Psoas muscle (tissue), 8 donors: ENCODE data around the gene CAMK1D. TPM values are rescaled to one million over a fixed set of nuclear protein-coding genes. Genes with fewer than 3 reads are reported as not detected.

Experiments
- ATAC-seq, 4 donors: fragments of 200-7000 bp; cut with Tn5 transposase; one replicate each; pipeline ENCODE4 v1.9.1; 2020; ENCODE audit warnings: moderate library complexity in 3 of 4, mild to moderate bottlenecking in 2 of 4
- DNase-seq, 2 donors: peaks; one replicate each; pipeline ENCODE4 v3.0.0-alpha.2; 2020
- H3K27ac ChIP-seq: fragments of 200-600 bp; one replicate; pipeline ENCODE4 v1.8.0; 2022
- H3K27me3 ChIP-seq, 3 donors: fragments of 200-600 bp in 1 of 3; one replicate each; pipeline versions ENCODE4 v1.6.1 to v1.8.0; 2013 to 2022; ENCODE audit warnings: low read length in 2 of 3, mild to moderate bottlenecking in 2 of 3, moderate library complexity in 1 of 3; ENCODE audit not compliant: insufficient read depth in 3 of 3
- H3K36me3 ChIP-seq, 2 donors: fragments of 200-600 bp in 1 of 2; one replicate each; pipeline versions ENCODE4 v1.6.1 to v1.8.0; 2013 to 2022; ENCODE audit warnings: low read depth in 1 of 2, mild to moderate bottlenecking in 1 of 2, moderate library complexity in 1 of 2; ENCODE audit not compliant: insufficient read depth in 1 of 2
- H3K4me1 ChIP-seq: fragments of 200-600 bp; one replicate; pipeline ENCODE4 v1.8.0; 2022
- H3K4me3 ChIP-seq: fragments of 200-600 bp; one replicate; pipeline ENCODE4 v1.8.0; 2022; ENCODE audit warnings: mild to moderate bottlenecking
- H3K9me3 ChIP-seq: fragments of 200-600 bp; one replicate; pipeline ENCODE4 v1.8.0; 2022
- CTCF ChIP-seq: fragments of 200-600 bp; IDR thresholded peaks from one replicate; pipeline ENCODE4 v1.8.0; 2022; ENCODE audit warnings: antibody characterized with exemption
- WGBS, 3 donors: extraction: QIAGEN DNeasy Blood & Tissue Kit; methylation state at CpG; one replicate each; pipeline versions ENCODE4 v1.1.6 to v1.1.7; 2013; 5-methylcytosine and 5-hydroxymethylcytosine counted together
- intact Hi-C, 2 donors: fragments of 100-400 bp; cut with DNase I; formaldehyde crosslinking; loops; one replicate each; pipeline versions ENCODE4 v1.11.0 to v1.14.2; 2022
- polyA plus RNA-seq, 3 donors: library from polyadenylated mRNA; stranded (reverse); fragments of 200-250 nt; gene quantifications; one replicate each; pipeline ENCODE4 v1.2.3, GENCODE V29; 2013
- total RNA-seq, 4 donors: library from RNA; stranded (reverse); fragmentation: NEBNext Ultra II Directional in 2 of 4; extraction: Animal tissue kit (Norgen Biotek cat#: 25700) in 2 of 4; gene quantifications; one replicate each; pipeline versions ENCODE4 v1.2.1 to v1.2.4, GENCODE V29; 2021 to 2023
- donor health status: healthy with polysubstance abuse.
- donor health status: DM: no; HTN: no; CAD: no; lungs with moderate emphysema.
- donor health status: Bipolar disorder and iron deficiency.
- donor health status: healthy.
- donor health status: DM: yes; HTN: yes; CAD: no.
- donor health status: DM: no; HTN: no; CAD: no.
- donor health status: DM: no; HTN: no; CAD: no.
- donor health status: DM: yes; HTN: yes; CAD: no.

The CAMK1D gene
- total and polyA plus RNA-seq, 7 donors: 0.39 to 1.8 (median 0.53) TPM

- no peak for TF ChIP-seq CTCF
- ATAC-seq: no peak
- no peak for DNase-seq
- no peaks in the 10 kb centered on the region for H3K36me3 ChIP-seq
- H3K27ac ChIP-seq: no peak overlapping the region
- 45 to 61% (median 46%) methylated on average over 12 of the region's 12 CpGs for WGBS, 3 donors
- no peak overlapping the region for H3K4me3 ChIP-seq
- intact Hi-C loops: loop anchor here in 1 of 2 donors (10.0 kb wide), 1 partner anchor 288 kb away; no protein-coding TSS in a partner anchor
- H3K9me3 ChIP-seq: no peaks in the 10 kb centered on the region
- H3K27me3 ChIP-seq: peaks cover 0 to 3% (median 0%) of the 10 kb centered on the region in 3 donors
- no peaks in the 10 kb centered on the region for H3K4me1 ChIP-seq
Observed at GRCh38 chr10:12787297-12787696, 437.9 kb downstream of the CAMK1D start.

DNA sequence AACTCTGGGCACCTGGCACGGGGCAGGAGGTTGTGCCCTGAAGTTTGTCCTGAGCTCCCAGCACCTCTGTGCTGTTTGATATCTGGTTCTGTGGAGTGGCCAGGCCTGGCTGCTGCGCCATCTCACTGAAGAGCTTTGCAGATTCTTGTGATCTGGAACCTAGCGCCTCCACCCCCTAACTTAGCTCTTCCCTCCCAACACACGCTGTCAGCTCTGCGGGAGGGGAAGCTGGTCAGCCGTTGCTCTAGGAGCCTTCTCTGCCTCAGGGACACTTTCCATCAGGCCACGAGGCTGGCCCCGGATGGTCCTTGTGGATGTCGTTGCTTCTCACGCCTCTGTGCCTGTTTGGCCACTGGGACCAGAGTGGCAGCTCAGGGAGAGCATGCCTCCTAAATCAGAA lies 438.9 kb downstream of the CAMK1D start:
- TF ChIP-seq CTCF: no peak
- Histone ChIP-seq H3K36me3 (no peaks in the 10 kb centered on the region), H3K27ac (no peak overlapping the region), H3K27me3 (peaks cover 0 to 2% (median 0%) of the 10 kb centered on the region in 3 donors), H3K9me3 (no peaks in the 10 kb centered on the region), H3K4me3 (no peak overlapping the region), H3K4me1 (no peaks in the 10 kb centered on the region)
- ATAC-seq: no peak
- 82 to 87% (median 84%) methylated on average over 10 of the region's 10 CpGs for WGBS, 3 donors
- no peak for DNase-seq
- intact Hi-C loops: loop anchor here in 1 of 2 donors (10.0 kb wide), 1 partner anchor 287 kb away; no protein-coding TSS in a partner anchor

- H3K4me3 ChIP-seq: no peak overlapping the region
Observed at GRCh38 chr10:12790270-12790669, 440.9 kb downstream of the CAMK1D start.

GRCh38 chr10:12791728-12792127 lies 442.4 kb downstream of the CAMK1D start:
- intact Hi-C loops: no loop called here
- Histone ChIP-seq H3K27me3 (no peaks in the 10 kb centered on the region), H3K27ac (no peak overlapping the region), H3K4me3 (no peak overlapping the region), H3K36me3 (no peaks in the 10 kb centered on the region), H3K4me1 (no peaks in the 10 kb centered on the region), H3K9me3 (no peaks in the 10 kb centered on the region)
- ATAC-seq: no peak
- whole genome bisulfite sequencing, 3 donors: 97 to 100% (median 100%) methylated on average over 1 of the region's 1 CpG
- no peak for TF ChIP-seq CTCF
- DNase-seq: no peak

More at GRCh38 chr10:12790270-12790669, 440.9 kb downstream of the CAMK1D start:
- no peak overlapping the region for H3K27ac ChIP-seq
- TF ChIP-seq CTCF: no peak
- ATAC-seq (no peak), DNase-seq (no peak)
- H3K9me3 ChIP-seq: no peaks in the 10 kb centered on the region
- H3K4me1 ChIP-seq: no peaks in the 10 kb centered on the region
- H3K36me3 ChIP-seq: no peaks in the 10 kb centered on the region
- H3K27me3 ChIP-seq: no peaks in the 10 kb centered on the region
- intact Hi-C loops: no loop called here
- 81 to 87% (median 86%) methylated on average over 3 of the region's 3 CpGs for WGBS, 3 donors
